ENCODE measurements around the gene PMM1. TPM values are rescaled to one million over a fixed set of nuclear protein-coding genes. Genes with fewer than 3 reads are reported as not detected.

PMM1 gene
- total and polyA plus RNA-seq, 8 donors: 15.2 to 131 (median 56.5) TPM

GRCh38 chr22:41582694-41583093, 6.9 kb downstream of the PMM1 start:
- no peak for DNase-seq
- Histone ChIP-seq H3K4me3 (no peak overlapping the region), H3K27ac (peak overlapping the region in 1 of 5 donors; percentile 29), H3K27me3 (no peaks in the 10 kb centered on the region), H3K9me3 (no peaks in the 10 kb centered on the region), H3K36me3 (peaks cover 44 to 82% (median 78%) of the 10 kb centered on the region in 4 donors), H3K4me1 (peaks cover 10 to 47% (median 25%) of the 10 kb centered on the region in 4 donors)
- TF ChIP-seq EP300 (IDR thresholded peaks at IDR 0.05) (no peak), CTCF (IDR thresholded peaks at IDR 0.05) (no peak), POLR2A (IDR thresholded peaks at IDR 0.05) (no peak), POLR2AphosphoS5 (IDR thresholded peaks at IDR 0.05) (no peak)
- WGBS, 5 donors: 79 to 88% (median 83%) methylated on average over 8 of the region's 8 CpGs
- intact Hi-C loops (cut with DNase I; ENCODE audit: low total_unique reads): no loop called here

GRCh38 chr22:41579997-41580355, 9.7 kb downstream of the PMM1 start:
- DNase-seq: no peak
- 86 to 94% (median 89%) methylated on average over 6 of the region's 6 CpGs for WGBS, 5 donors
- no peaks in the 10 kb centered on the region for H3K9me3 ChIP-seq

GRCh38 chr22:41579297-41579996, 10.2 kb downstream of the PMM1 start:
- 90 to 95% (median 95%) methylated on average over 7 to 12 of the region's 12 CpGs for WGBS, 5 donors
- TF ChIP-seq POLR2A (IDR thresholded peaks at IDR 0.05) (no peak), CTCF (IDR thresholded peaks at IDR 0.05) (no peak), POLR2AphosphoS5 (IDR thresholded peaks at IDR 0.05) (no peak)
- Histone ChIP-seq H3K9me3 (no peaks in the 10 kb centered on the region), H3K27me3 (no peaks in the 10 kb centered on the region), H3K27ac (no peak overlapping the region), H3K4me3 (no peak overlapping the region), H3K36me3 (peaks cover 58 to 100% (median 98%) of the 10 kb centered on the region in 4 donors), H3K4me1 (peaks cover 3 to 24% (median 12%) of the 10 kb centered on the region in 4 donors)
- DNase-seq: no peak
- intact Hi-C loops (cut with DNase I; ENCODE audit: low total_unique reads): no loop called here

More at GRCh38 chr22:41579997-41580355, 9.7 kb downstream of the PMM1 start:
- Histone ChIP-seq H3K36me3 (peaks cover 58 to 100% (median 98%) of the 10 kb centered on the region in 4 donors), H3K4me3 (no peak overlapping the region), H3K27me3 (no peaks in the 10 kb centered on the region), H3K4me1 (peaks cover 7 to 26% (median 14%) of the 10 kb centered on the region in 4 donors), H3K27ac (no peak overlapping the region)
- TF ChIP-seq EP300 (IDR thresholded peaks at IDR 0.05) (no peak), CTCF (IDR thresholded peaks at IDR 0.05) (no peak)
- intact Hi-C loops (cut with DNase I; ENCODE audit: low total_unique reads): no loop called here

- intact Hi-C loops (cut with DNase I; ENCODE audit: low total_unique reads): no loop called here
- Histone ChIP-seq H3K27ac (no peak overlapping the region), H3K27me3 (no peaks in the 10 kb centered on the region), H3K9me3 (no peaks in the 10 kb centered on the region), H3K4me3 (no peak overlapping the region), H3K4me1 (peaks cover 0 to 18% (median 7%) of the 10 kb centered on the region in 4 donors), H3K36me3 (peaks cover 57 to 94% (median 92%) of the 10 kb centered on the region in 4 donors)
- TF ChIP-seq CTCF (IDR thresholded peaks at IDR 0.05) (no peak), EP300 (IDR thresholded peaks at IDR 0.05) (no peak), POLR2A (IDR thresholded peaks at IDR 0.05) (no peak), POLR2AphosphoS5 (IDR thresholded peaks at IDR 0.05) (no peak)
- no peak for DNase-seq
- 84 to 90% (median 89%) methylated on average over 9 of the region's 9 CpGs for WGBS, 5 donors
Measured at GRCh38 chr22:41578818-41579217, 10.8 kb downstream of the PMM1 start.

All from stomach (tissue), 9 donors.